GM12878 (cell line): ENCODE results near the gene LAMA4. TPM values are rescaled to one million over a fixed set of nuclear protein-coding genes. Genes with fewer than 3 reads are reported as not detected.

Source experiments
- ATAC-seq: fragments of 200-7000 bp; cut with Tn5 transposase; 3 replicates; pipeline ENCODE4 v1.9.1; 2020; ENCODE audit warnings: mild to moderate bottlenecking, moderate library complexity
- BruUV-seq: library from RNA; stranded (reverse); fragments of 400-500 nt; replicated peaks from 2 replicates; lab custom pipeline; 2021; lab: Mats Ljungman, UMichigan
- CTCF ChIA-PET: fragments of 300-600 bp; sonication (Branson Sonifier 250); formaldehyde crosslinking; extraction: SDS; loops from one replicate; lab custom pipeline; 2021; ENCODE audit warnings: inconsistent platforms; lab: Yijun Ruan, JAX
- POLR2A ChIA-PET: fragments of 350-600 bp; formaldehyde crosslinking; extraction: SDS; loops from one replicate; lab custom pipeline; 2021; ENCODE audit warnings: inconsistent platforms; lab: Charles Lee
- RAD21 ChIA-PET: fragments of 300-600 bp; sonication (Branson Sonifier 250); formaldehyde crosslinking; loops from one replicate; lab custom pipeline; 2023; ENCODE audit warnings: antibody characterized with exemption; ENCODE audit not compliant: unreplicated experiment; lab: Charles Lee
- SMC1A ChIA-PET: fragments of 300-600 bp; sonication (Branson Sonifier 250); formaldehyde crosslinking; loops from one replicate; lab custom pipeline; 2023; ENCODE audit not compliant: unreplicated experiment, uncharacterized antibody; lab: Charles Lee
- DNase-seq: peaks from one replicate; pipeline ENCODE4 v3.0.0-alpha.2; 2011; ENCODE audit warnings: low read depth, low spot score
- FAIRE-seq: peaks from 3 replicates; lab custom pipeline; 2011; peaks lifted over from hg19 to GRCh38; lab: Jason Lieb, UNC
- H2AFZ ChIP-seq: 2 replicates; pipeline ENCODE4 v1.6.0; 2011; ENCODE audit warnings: low read depth, low read length, control low read depth; ENCODE audit not compliant: control insufficient read depth
- H3K27ac ChIP-seq: 2 replicates; pipeline ENCODE4 v1.5.1; 2011; ENCODE audit warnings: control low read depth; ENCODE audit not compliant: control insufficient read depth, insufficient read depth
- H3K27me3 ChIP-seq, 2 experiments: replicated peaks in 1 of 2; 2 replicates each; pipeline versions ENCODE4 v1.6.0 to v1.6.1; 2011; ENCODE audit warnings: low read length in 1 of 2; ENCODE audit not compliant: control insufficient read depth in 2 of 2, insufficient read depth in 2 of 2
- H3K36me3 ChIP-seq, 2 experiments: 2 replicates each; pipeline ENCODE4 v1.5.1; 2011; ENCODE audit warnings: low read length in 1 of 2; ENCODE audit not compliant: control insufficient read depth in 2 of 2, insufficient read depth in 2 of 2
- H3K4me1 ChIP-seq: 2 replicates; pipeline ENCODE4 v1.6.1; 2011; ENCODE audit warnings: mild to moderate bottlenecking, low read length, moderate library complexity, mixed read lengths; ENCODE audit not compliant: control insufficient read depth, insufficient read depth
- H3K4me2 ChIP-seq: 2 replicates; pipeline ENCODE4 v1.6.0; 2011; ENCODE audit warnings: control low read depth; ENCODE audit not compliant: control insufficient read depth, insufficient read depth
- H3K4me3 ChIP-seq: fragments of 200-600 bp; sonication (generic); 2 replicates; pipeline ENCODE4 v1.5.1; 2016
- H3K79me2 ChIP-seq: 2 replicates; pipeline ENCODE4 v1.6.0; 2011; ENCODE audit warnings: low read length; ENCODE audit not compliant: control insufficient read depth, insufficient read depth
- H3K9ac ChIP-seq: 2 replicates; pipeline ENCODE4 v1.8.0; 2011; ENCODE audit warnings: low read length, control low read depth, mixed read lengths; ENCODE audit not compliant: control insufficient read depth, insufficient read depth
- H3K9me3 ChIP-seq: replicated peaks from 3 replicates; pipeline ENCODE4 v1.5.1; 2011; ENCODE audit warnings: mild to moderate bottlenecking, low read length; ENCODE audit not compliant: control insufficient read depth, insufficient read depth
- H4K20me1 ChIP-seq: 2 replicates; pipeline ENCODE4 v1.6.0; 2011; ENCODE audit not compliant: control insufficient read depth, insufficient read depth
- CBFB ChIP-seq: IDR thresholded peaks from 2 replicates; pipeline ENCODE4 v1.6.1; 2016; ENCODE audit warnings: antibody characterized with exemption, low read depth
- EED ChIP-seq: sonication (generic); IDR thresholded peaks from 2 replicates; pipeline ENCODE4 v1.6.1; 2016; ENCODE audit warnings: antibody characterized with exemption, low read depth
- IRF3 ChIP-seq: fragments of 450-650 bp; IDR thresholded peaks from 2 replicates; pipeline ENCODE4 v1.6.1; 2014; ENCODE audit warnings: mild to moderate bottlenecking
- JUND ChIP-seq: IDR thresholded peaks from 2 replicates; pipeline ENCODE4 v1.6.1; 2012; ENCODE audit warnings: low read depth, mild to moderate bottlenecking, low read length, improper control_type of control experiment, moderate library complexity
- NFYA ChIP-seq: IDR thresholded peaks from 2 replicates; pipeline ENCODE4 v1.6.1; 2011; ENCODE audit warnings: low read depth, mild to moderate bottlenecking, low read length, improper control_type of control experiment, borderline replicate concordance
- NR2C1 ChIP-seq: fragments of 450-650 bp; IDR thresholded peaks from 2 replicates; pipeline ENCODE4 v1.6.1; 2017; ENCODE audit warnings: antibody characterized with exemption, mild to moderate bottlenecking, moderate library complexity
- POLR2A ChIP-seq: IDR thresholded peaks from 2 replicates; pipeline ENCODE4 v1.6.1; 2011; ENCODE audit warnings: low read depth, mild to moderate bottlenecking, low read length
- RAD21 ChIP-seq: IDR thresholded peaks from 2 replicates; pipeline ENCODE4 v1.6.1; 2011; ENCODE audit warnings: mild to moderate bottlenecking, low read depth, low read length, moderate library complexity; ENCODE audit not compliant: insufficient read depth
- SIN3A ChIP-seq: IDR thresholded peaks from 2 replicates; pipeline ENCODE4 v1.6.1; 2012; ENCODE audit warnings: low read depth, low read length, improper control_type of control experiment
- SREBF2 ChIP-seq: IDR thresholded peaks from 2 replicates; pipeline ENCODE4 v1.6.1; 2012; ENCODE audit warnings: mild to moderate bottlenecking, low read length
- ZBTB40 ChIP-seq: fragments of 450-650 bp; IDR thresholded peaks from 2 replicates; pipeline ENCODE4 v1.6.1; 2016; ENCODE audit warnings: mild to moderate bottlenecking, moderate library complexity, borderline replicate concordance
- ZNF207 ChIP-seq: fragments of 450-650 bp; IDR thresholded peaks from 2 replicates; pipeline ENCODE4 v1.6.1; 2014; ENCODE audit warnings: antibody characterized with exemption, mild to moderate bottlenecking, borderline replicate concordance
- WGBS: methylation state at CpG from one replicate; pipeline ENCODE4 v1.1.6; 2016; ENCODE audit warnings: low lambda C conversion rate; ENCODE audit not compliant: insufficient replicate concordance, insufficient coverage; ENCODE audit errors: missing lambda C conversion rate; 5-methylcytosine and 5-hydroxymethylcytosine counted together
- in situ Hi-C: fragments of 300-500 bp; cut with MboI; formaldehyde crosslinking; loops from 9 replicates; pipeline ENCODE4 v1.14.3; 2018; ENCODE audit warnings: mixed read lengths
- intact Hi-C: fragments of 100-400 bp; cut with micrococcal nuclease; formaldehyde crosslinking; loops from one replicate; pipeline ENCODE4 v1.14.2; 2022; ENCODE audit not compliant: unreplicated experiment
- polyA plus RNA-seq, 11 experiments: library from polyadenylated mRNA; depleted of rRNA in 4 of 11; unstranded in 6 of 11; stranded (reverse) in 5 of 11; fragments of >200 nt; fragmentation: Nextera tagmentation in 4 of 11; fragmentation: Illumina TruSeq in 1 of 11; extraction: Ambion mirVana in 4 of 11; extraction: Trizol in 1 of 11; gene quantifications; 1 replicate in 1 of 11; 2 replicates in 10 of 11; pipeline versions ENCODE4 v1.2.1 to v1.2.3, GENCODE V29; 2011 to 2016; ENCODE audit warnings: inconsistent platforms in 2 of 11, missing spikeins in 2 of 11, low read depth in 1 of 11
- total RNA-seq, 4 experiments: library from RNA; depleted of rRNA in 3 of 4; stranded (reverse); fragments of >200 nt in 3 of 4; fragmentation: Illumina TruSeq in 1 of 4; extraction: Trizol in 1 of 4; gene quantifications; 2 replicates each; pipeline versions ENCODE4 v1.2.1 to v1.2.3, GENCODE V29; 2013 to 2021
- TF ChIP-seq, protein P1 (sequence below): fragments of 150-350 bp; IDR thresholded peaks from 2 replicates; pipeline ENCODE4 v1.6.1; 2016; ENCODE audit warnings: low read depth, low read length
- TF ChIP-seq, protein P2 (sequence below), 3 experiments: IDR thresholded peaks in 2 of 3; conservative IDR thresholded peaks in 1 of 3; 2 replicates each; pipeline ENCODE4 v1.5.1; 2011; ENCODE audit warnings: low read depth in 3 of 3, low read length in 3 of 3, mild to moderate bottlenecking in 3 of 3, control low read depth in 2 of 3, moderate library complexity in 2 of 3, inconsistent platforms in 1 of 3, mixed read lengths in 1 of 3; ENCODE audit not compliant: control insufficient read depth in 2 of 3, insufficient read depth in 1 of 3; ENCODE audit errors: extremely low read depth in 1 of 3

The LAMA4 gene
- total and polyA plus RNA-seq, 10 of the 15 experiments (the other 5 are each of a cell fraction or from before 2014, with no cell fraction given), result 0.11 to 0.21 (median 0.14) TPM; not detected in 7

DNA sequence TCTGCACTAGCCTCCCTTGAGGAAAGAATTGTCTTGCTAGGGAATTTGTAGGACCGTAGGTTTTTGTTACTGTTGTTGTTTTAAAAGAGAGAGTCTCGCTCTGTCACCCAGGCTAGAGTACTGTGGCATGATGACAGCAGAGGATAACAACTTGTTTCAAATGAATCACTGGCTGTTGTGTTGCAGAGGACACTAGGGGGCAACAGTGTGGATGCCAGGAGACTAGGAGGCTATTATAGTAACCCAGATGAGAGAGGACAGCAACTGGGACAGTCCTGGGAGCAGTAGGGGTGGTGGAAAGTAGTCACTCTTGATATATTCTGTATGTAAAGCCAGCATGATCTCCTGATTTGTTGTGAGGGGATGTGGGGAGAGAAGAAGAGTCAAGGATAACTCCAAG is 41.8 kb upstream of the LAMA4 start:
- no peaks in the 10 kb centered on the region for H3K9me3 ChIP-seq
- BruUV-seq, result no TSS peak
- H2AFZ ChIP-seq, result no peak overlapping the region
- no peak overlapping the region for H3K4me2 ChIP-seq
- intact Hi-C loops, result no loop called here
- ChIA-PET CTCF (interaction anchor here (0.7 to 6.4 kb wide), 9 partner anchors 11 to 117 kb away, joined by 4 to 33 read pairs (median 4); no protein-coding TSS in a partner anchor), RAD21 (interaction anchor here (1.2 to 2.0 kb wide), 3 partner anchors 10 to 116 kb away, joined by 3 to 8 read pairs (median 8); no protein-coding TSS in a partner anchor), SMC1A (interaction anchor here (0.7 to 4.0 kb wide), 6 partner anchors 9 to 1083 kb away, joined by 3 to 15 read pairs (median 8); no protein-coding TSS in a partner anchor), POLR2A (no interaction called here)
- H3K4me1 ChIP-seq, result no peaks in the 10 kb centered on the region
- H3K27ac ChIP-seq, result no peak overlapping the region
- H3K4me3 ChIP-seq, result no peak overlapping the region
- no peak for FAIRE-seq
- DNase-seq, result no peak
- 14% methylated on average over 2 of the region's 2 CpGs for WGBS
- no peak overlapping the region for H3K9ac ChIP-seq
- ATAC-seq, result peak; percentile 83
- peaks cover 0 to 2% of the 10 kb centered on the region in 2 experiments; a peak in 2 of 4 replicates for H3K27me3 ChIP-seq
- TF ChIP-seq ZNF207 (no peak), JUND (no peak), CBFB (no peak), ZBTB40 (no peak), IRF3 (no peak), NR2C1 (no peak), NFYA (no peak), SIN3A (no peak), SREBF2 (no peak), EED (no peak), RAD21 (peak; percentile 21; the same call in 1 of the 2 replicates), POLR2A (no peak)
- TF ChIP-seq, protein P1, sequence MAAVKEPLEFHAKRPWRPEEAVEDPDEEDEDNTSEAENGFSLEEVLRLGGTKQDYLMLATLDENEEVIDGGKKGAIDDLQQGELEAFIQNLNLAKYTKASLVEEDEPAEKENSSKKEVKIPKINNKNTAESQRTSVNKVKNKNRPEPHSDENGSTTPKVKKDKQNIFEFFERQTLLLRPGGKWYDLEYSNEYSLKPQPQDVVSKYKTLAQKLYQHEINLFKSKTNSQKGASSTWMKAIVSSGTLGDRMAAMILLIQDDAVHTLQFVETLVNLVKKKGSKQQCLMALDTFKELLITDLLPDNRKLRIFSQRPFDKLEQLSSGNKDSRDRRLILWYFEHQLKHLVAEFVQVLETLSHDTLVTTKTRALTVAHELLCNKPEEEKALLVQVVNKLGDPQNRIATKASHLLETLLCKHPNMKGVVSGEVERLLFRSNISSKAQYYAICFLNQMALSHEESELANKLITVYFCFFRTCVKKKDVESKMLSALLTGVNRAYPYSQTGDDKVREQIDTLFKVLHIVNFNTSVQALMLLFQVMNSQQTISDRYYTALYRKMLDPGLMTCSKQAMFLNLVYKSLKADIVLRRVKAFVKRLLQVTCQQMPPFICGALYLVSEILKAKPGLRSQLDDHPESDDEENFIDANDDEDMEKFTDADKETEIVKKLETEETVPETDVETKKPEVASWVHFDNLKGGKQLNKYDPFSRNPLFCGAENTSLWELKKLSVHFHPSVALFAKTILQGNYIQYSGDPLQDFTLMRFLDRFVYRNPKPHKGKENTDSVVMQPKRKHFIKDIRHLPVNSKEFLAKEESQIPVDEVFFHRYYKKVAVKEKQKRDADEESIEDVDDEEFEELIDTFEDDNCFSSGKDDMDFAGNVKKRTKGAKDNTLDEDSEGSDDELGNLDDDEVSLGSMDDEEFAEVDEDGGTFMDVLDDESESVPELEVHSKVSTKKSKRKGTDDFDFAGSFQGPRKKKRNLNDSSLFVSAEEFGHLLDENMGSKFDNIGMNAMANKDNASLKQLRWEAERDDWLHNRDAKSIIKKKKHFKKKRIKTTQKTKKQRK, result no peak
- TF ChIP-seq, protein P2, sequence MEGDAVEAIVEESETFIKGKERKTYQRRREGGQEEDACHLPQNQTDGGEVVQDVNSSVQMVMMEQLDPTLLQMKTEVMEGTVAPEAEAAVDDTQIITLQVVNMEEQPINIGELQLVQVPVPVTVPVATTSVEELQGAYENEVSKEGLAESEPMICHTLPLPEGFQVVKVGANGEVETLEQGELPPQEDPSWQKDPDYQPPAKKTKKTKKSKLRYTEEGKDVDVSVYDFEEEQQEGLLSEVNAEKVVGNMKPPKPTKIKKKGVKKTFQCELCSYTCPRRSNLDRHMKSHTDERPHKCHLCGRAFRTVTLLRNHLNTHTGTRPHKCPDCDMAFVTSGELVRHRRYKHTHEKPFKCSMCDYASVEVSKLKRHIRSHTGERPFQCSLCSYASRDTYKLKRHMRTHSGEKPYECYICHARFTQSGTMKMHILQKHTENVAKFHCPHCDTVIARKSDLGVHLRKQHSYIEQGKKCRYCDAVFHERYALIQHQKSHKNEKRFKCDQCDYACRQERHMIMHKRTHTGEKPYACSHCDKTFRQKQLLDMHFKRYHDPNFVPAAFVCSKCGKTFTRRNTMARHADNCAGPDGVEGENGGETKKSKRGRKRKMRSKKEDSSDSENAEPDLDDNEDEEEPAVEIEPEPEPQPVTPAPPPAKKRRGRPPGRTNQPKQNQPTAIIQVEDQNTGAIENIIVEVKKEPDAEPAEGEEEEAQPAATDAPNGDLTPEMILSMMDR (IDR thresholded peaks at IDR 0.05 in 2 of 3, conservative IDR thresholded peaks at IDR 0.05 in 1 of 3; ENCODE audit: control insufficient read depth in 2 of 3, extremely low read depth in 1 of 3, insufficient read depth in 1 of 3, low read depth in 3 of 3, low read length in 3 of 3), result peak; percentile 32 to 47 (median 34); a peak in 3 of 6 replicates
- no peaks in the 10 kb centered on the region for H4K20me1 ChIP-seq
- no peaks in the 10 kb centered on the region for H3K36me3 ChIP-seq
- in situ Hi-C loops, result no loop called here
- H3K79me2 ChIP-seq, result no peaks in the 10 kb centered on the region
